DND-41 (cell line): ENCODE results near the gene RNFT2.

Experiments used
- CTCF ChIP-seq: IDR thresholded peaks from 2 replicates; pipeline ENCODE4 v1.5.1; 2012; ENCODE audit warnings: borderline replicate concordance, low read length, moderate library complexity, mild to moderate bottlenecking; ENCODE audit not compliant: poor library complexity, severe bottlenecking; ENCODE audit errors: extremely low read depth
- EZH2 ChIP-seq: IDR thresholded peaks from 3 replicates; pipeline ENCODE4 v1.6.1; 2012; ENCODE audit warnings: borderline replicate concordance, low read depth, mild to moderate bottlenecking, moderate library complexity, low read length, inconsistent platforms; ENCODE audit not compliant: severe bottlenecking

DNA sequence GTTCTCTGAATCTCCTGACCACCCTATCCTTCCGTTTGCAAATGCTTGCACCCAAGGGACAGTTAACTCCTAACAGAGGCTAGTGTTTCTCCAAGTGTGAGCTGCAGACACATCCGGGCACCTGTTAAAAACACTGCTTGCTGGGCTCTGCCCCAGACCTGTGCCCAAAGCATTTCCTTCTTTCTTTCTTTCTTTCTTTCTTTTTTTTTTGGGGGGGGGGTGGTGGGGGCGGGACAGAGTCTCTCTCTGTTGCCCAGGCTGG, 42.7 kb upstream of the RNFT2 start:
- TF ChIP-seq CTCF (no peak), EZH2 (no peak)
